IMR-90 (cell line): ENCODE data around the gene PPP1R1C. TPM values are rescaled to one million over a fixed set of nuclear protein-coding genes. Genes with fewer than 3 reads are reported as not detected.
A peak's percentile ranks its signal among the peaks of the same experiment; 100 is the strongest.

ENCODE experiments used
- ATAC-seq: fragments of 200-7000 bp; cut with Tn5 transposase; 2 replicates; pipeline ENCODE4 v1.9.1; 2020; ENCODE audit warnings: low read depth, mild to moderate bottlenecking, moderate library complexity
- BruUV-seq: library from RNA; stranded (reverse); fragments of 400-500 nt; replicated peaks from 2 replicates; lab custom pipeline; 2021; lab: Mats Ljungman, UMichigan
- CTCF ChIA-PET: fragments of 300-600 bp; formaldehyde crosslinking; extraction: SDS; loops from one replicate; lab custom pipeline; 2021; ENCODE audit warnings: antibody characterized with exemption; lab: Yijun Ruan, JAX
- POLR2A ChIA-PET: fragments of 300-600 bp; sonication (Branson Sonifier 250); formaldehyde crosslinking; loops from one replicate; lab custom pipeline; 2022; ENCODE audit warnings: antibody characterized with exemption; ENCODE audit not compliant: unreplicated experiment; lab: Charles Lee
- DNase-seq: peaks from one replicate; pipeline ENCODE4 v3.0.0; 2013
- H2AFZ ChIP-seq: replicated peaks from 2 replicates; pipeline ENCODE3; 2013; ENCODE audit warnings: low read length, mild to moderate bottlenecking; ENCODE audit not compliant: poor library complexity
- H2AK5ac ChIP-seq: 2 replicates; pipeline ENCODE4 v1.6.1; 2013; ENCODE audit warnings: low read depth, low read length, inconsistent platforms
- H2AK9ac ChIP-seq: replicated peaks from 2 replicates; pipeline ENCODE3; 2013; ENCODE audit warnings: mild to moderate bottlenecking, low read depth, low read length, moderate library complexity; ENCODE audit not compliant: poor library complexity
- H2BK120ac ChIP-seq: 2 replicates; pipeline ENCODE4 v1.6.1; 2013; ENCODE audit warnings: low read depth, low read length, inconsistent platforms
- H2BK15ac ChIP-seq: 3 replicates; pipeline ENCODE4 v1.6.1; 2013; ENCODE audit warnings: low read depth, low read length, inconsistent platforms
- H2BK20ac ChIP-seq: 2 replicates; pipeline ENCODE4 v1.6.1; 2013; ENCODE audit warnings: low read depth, mild to moderate bottlenecking, inconsistent platforms, low read length, moderate library complexity
- H2BK5ac ChIP-seq: 2 replicates; pipeline ENCODE4 v1.6.1; 2013; ENCODE audit warnings: mild to moderate bottlenecking, low read depth, low read length, inconsistent platforms; ENCODE audit not compliant: poor library complexity, severe bottlenecking
- H3K14ac ChIP-seq: replicated peaks from 2 replicates; pipeline ENCODE4 v1.6.1; 2013; ENCODE audit warnings: low read depth, low read length, inconsistent platforms
- H3K18ac ChIP-seq: 2 replicates; pipeline ENCODE4 v1.6.1; 2013; ENCODE audit warnings: low read depth, low read length, control low read depth
- H3K23ac ChIP-seq: 2 replicates; pipeline ENCODE4 v1.6.1; 2013; ENCODE audit warnings: low read depth, low read length, inconsistent platforms
- H3K27ac ChIP-seq: 2 replicates; pipeline ENCODE4 v1.5.1; 2013; ENCODE audit warnings: mild to moderate bottlenecking, control low read depth, low read length; ENCODE audit not compliant: insufficient read depth
- H3K27me3 ChIP-seq: 2 replicates; pipeline ENCODE4 v1.6.1; 2013; ENCODE audit warnings: low read length; ENCODE audit not compliant: control insufficient read depth, insufficient read depth
- H3K36me3 ChIP-seq: 2 replicates; pipeline ENCODE4 v1.6.1; 2013; ENCODE audit warnings: low read length, mixed read lengths; ENCODE audit not compliant: control insufficient read depth, insufficient read depth
- H3K4ac ChIP-seq: 2 replicates; pipeline ENCODE4 v1.6.1; 2013; ENCODE audit warnings: low read depth, low read length, inconsistent platforms
- H3K4me1 ChIP-seq: 2 replicates; pipeline ENCODE4 v1.6.1; 2013; ENCODE audit warnings: low read length, mixed read lengths; ENCODE audit not compliant: control insufficient read depth, insufficient read depth
- H3K4me2 ChIP-seq: 2 replicates; pipeline ENCODE4 v1.6.1; 2013; ENCODE audit warnings: low read depth, mild to moderate bottlenecking, control low read depth, low read length, moderate library complexity
- H3K4me3 ChIP-seq: 2 replicates; pipeline ENCODE4 v1.5.1; 2013; ENCODE audit warnings: low read depth, mild to moderate bottlenecking, control low read depth, low read length, moderate library complexity; ENCODE audit not compliant: insufficient read depth
- H3K56ac ChIP-seq: 2 replicates; pipeline ENCODE4 v1.6.1; 2013; ENCODE audit warnings: low read length, inconsistent platforms; ENCODE audit not compliant: insufficient read depth; ENCODE audit errors: extremely low read depth
- H3K79me1 ChIP-seq, 2 experiments: 2 replicates each; pipeline ENCODE4 v1.6.1; 2013; ENCODE audit warnings: low read length in 2 of 2, inconsistent platforms in 1 of 2, low read depth in 1 of 2
- H3K9ac ChIP-seq: 2 replicates; pipeline ENCODE4 v1.6.1; 2013; ENCODE audit warnings: low read depth, low read length, control low read depth
- H3K9me1 ChIP-seq: 2 replicates; pipeline ENCODE4 v1.6.1; 2013; ENCODE audit warnings: low read length, inconsistent platforms; ENCODE audit not compliant: insufficient read depth
- H3K9me3 ChIP-seq: 2 replicates; pipeline ENCODE4 v1.6.1; 2013; ENCODE audit warnings: low read length; ENCODE audit not compliant: control insufficient read depth, insufficient read depth
- H4K20me1 ChIP-seq: 2 replicates; pipeline ENCODE4 v1.6.1; 2013; ENCODE audit warnings: low read length, inconsistent platforms; ENCODE audit not compliant: insufficient read depth
- H4K5ac ChIP-seq: 2 replicates; pipeline ENCODE4 v1.6.1; 2013; ENCODE audit warnings: mild to moderate bottlenecking, low read depth, low read length, control low read depth
- H4K8ac ChIP-seq, 2 experiments: 2 replicates each; pipeline ENCODE4 v1.6.1; 2013; ENCODE audit warnings: low read depth in 2 of 2, low read length in 2 of 2, control low read depth in 1 of 2, inconsistent platforms in 1 of 2
- H4K91ac ChIP-seq: 2 replicates; pipeline ENCODE4 v1.6.1; 2013; ENCODE audit warnings: low read depth, low read length, inconsistent platforms; ENCODE audit not compliant: insufficient read depth
- BHLHE40 ChIP-seq: fragments of 150-350 bp; IDR thresholded peaks from 2 replicates; pipeline ENCODE4 v1.6.1; 2016; ENCODE audit warnings: mild to moderate bottlenecking, low read depth, low read length
- CEBPB ChIP-seq: IDR thresholded peaks from 2 replicates; pipeline ENCODE4 v1.6.1; 2012; ENCODE audit warnings: low read depth, low read length, improper control_type of control experiment
- CHD1 ChIP-seq: IDR thresholded peaks from 2 replicates; pipeline ENCODE4 v1.6.1; 2012; ENCODE audit warnings: low read depth, low read length, improper control_type of control experiment
- CTCF ChIP-seq: conservative IDR thresholded peaks from 2 replicates; pipeline ENCODE4 v1.5.1; 2012; ENCODE audit warnings: mild to moderate bottlenecking, low read depth, low read length, improper control_type of control experiment
- ELK1 ChIP-seq: fragments of 150-350 bp; IDR thresholded peaks from 2 replicates; pipeline ENCODE4 v1.6.1; 2016; ENCODE audit warnings: low read depth, mild to moderate bottlenecking, low read length, moderate library complexity, borderline replicate concordance
- FOS ChIP-seq: fragments of 150-350 bp; IDR thresholded peaks from 2 replicates; pipeline ENCODE4 v1.6.1; 2016; ENCODE audit warnings: low read depth, low read length
- MAFK ChIP-seq: IDR thresholded peaks from 2 replicates; pipeline ENCODE4 v1.6.1; 2012; ENCODE audit warnings: low read depth, low read length, improper control_type of control experiment
- MAZ ChIP-seq: IDR thresholded peaks from 2 replicates; pipeline ENCODE4 v1.6.1; 2012; ENCODE audit warnings: low read depth, mild to moderate bottlenecking, low read length, improper control_type of control experiment, moderate library complexity, borderline replicate concordance
- MXI1 ChIP-seq: IDR thresholded peaks from 2 replicates; pipeline ENCODE4 v1.6.1; 2012; ENCODE audit warnings: low read depth, mild to moderate bottlenecking, low read length, moderate library complexity, borderline replicate concordance
- NFE2L2 ChIP-seq: fragments of 150-350 bp; IDR thresholded peaks from 2 replicates; pipeline ENCODE4 v1.6.1; 2016; ENCODE audit warnings: low read depth, mild to moderate bottlenecking, low read length
- POLR2A ChIP-seq: IDR thresholded peaks from 2 replicates; pipeline ENCODE4 v1.6.1; 2012; ENCODE audit warnings: mild to moderate bottlenecking, low read depth, low read length
- RAD21 ChIP-seq: IDR thresholded peaks from 2 replicates; pipeline ENCODE4 v1.6.1; 2012; ENCODE audit warnings: low read length, improper control_type of control experiment
- RCOR1 ChIP-seq: IDR thresholded peaks from 2 replicates; pipeline ENCODE4 v1.6.1; 2012; ENCODE audit warnings: mild to moderate bottlenecking, low read length, improper control_type of control experiment; ENCODE audit not compliant: insufficient replicate concordance
- RFX5 ChIP-seq: IDR thresholded peaks from 2 replicates; pipeline ENCODE4 v1.8.0; 2012; ENCODE audit warnings: low read depth, mild to moderate bottlenecking, low read length, moderate library complexity
- SMC3 ChIP-seq: fragments of 150-350 bp; IDR thresholded peaks from 2 replicates; pipeline ENCODE4 v1.6.1; 2016; ENCODE audit warnings: low read depth, mild to moderate bottlenecking, antibody characterized with exemption, low read length, moderate library complexity
- USF2 ChIP-seq: fragments of 150-350 bp; IDR thresholded peaks from 2 replicates; pipeline ENCODE4 v1.6.1; 2017; ENCODE audit warnings: mild to moderate bottlenecking, antibody characterized with exemption, low read length, low read depth
- WGBS, 2 experiments: methylation state at CpG; one replicate each; pipeline versions ENCODE4 v1.1.5 to v1.1.7; 2013; ENCODE audit warnings: missing lambda C conversion rate in 2 of 2; ENCODE audit not compliant: insufficient read length in 1 of 2; ENCODE audit errors: extremely low coverage in 2 of 2; 5-methylcytosine and 5-hydroxymethylcytosine counted together
- dilution Hi-C: fragments of 300-500 bp; cut with HindIII; formaldehyde crosslinking; loops from one replicate; pipeline ENCODE4 v1.14.3; 2018; ENCODE audit warnings: low sequenced_read_pairs; ENCODE audit not compliant: unreplicated experiment
- in situ Hi-C: fragments of 300-500 bp; cut with MboI; formaldehyde crosslinking; loops from 3 replicates; pipeline ENCODE4 v1.14.3; 2019; ENCODE audit warnings: low sequenced_read_pairs, inconsistent platforms, mixed read lengths
- intact Hi-C: fragments of 100-400 bp; cut with micrococcal nuclease; formaldehyde crosslinking; loops from 2 replicates; pipeline ENCODE4 v1.10.0; 2022
- polyA plus RNA-seq, 3 experiments: library from polyadenylated mRNA; depleted of rRNA; stranded (reverse); fragments of >200 nt; gene quantifications; 2 replicates each; pipeline ENCODE4 v1.2.3, GENCODE V29; 2012; ENCODE audit warnings: low replicate concordance in 1 of 3
- total RNA-seq: library from RNA; depleted of rRNA; stranded (reverse); fragments of >200 nt; gene quantifications from 2 replicates; pipeline ENCODE4 v1.2.3, GENCODE V29; 2012

The PPP1R1C gene
- total and polyA plus RNA-seq, 2 of the 4 experiments (the other 2 are of a cell fraction): 0.10 to 0.36 TPM

GRCh38 chr2:182069908-182070307, 84.3 kb downstream of the PPP1R1C start:
- Histone ChIP-seq H3K14ac (no peak overlapping the region), H3K23ac (no peak overlapping the region), H3K4me3 (no peak overlapping the region), H3K79me1 (no peaks in the 10 kb centered on the region), H3K9me3 (no peaks in the 10 kb centered on the region), H3K4me1 (peaks cover 8% of the 10 kb centered on the region), H4K8ac (no peak overlapping the region; a peak in 1 of 4 replicates), H3K27ac (no peak overlapping the region), H3K4ac (peak overlapping the region; percentile 22), H2BK5ac (no peak overlapping the region), H3K9me1 (peaks cover 5% of the 10 kb centered on the region), H4K91ac (peak overlapping the region; percentile 24), H3K9ac (no peak overlapping the region), H4K20me1 (no peaks in the 10 kb centered on the region), H3K4me2 (no peak overlapping the region), H2BK120ac (peak overlapping the region; percentile 16), H2AK9ac (no peak overlapping the region), H2AFZ (no peak overlapping the region), H3K56ac (no peak overlapping the region), H3K18ac (peak overlapping the region; percentile 65; the same call in 1 of the 2 replicates), H3K36me3 (no peaks in the 10 kb centered on the region), H2BK15ac (peak overlapping the region; percentile 76; the same call in 1 of the 3 replicates), H2AK5ac (peak overlapping the region; percentile 78), H3K27me3 (no peaks in the 10 kb centered on the region), H4K5ac (no peak overlapping the region), H2BK20ac (peak overlapping the region; percentile 51; the same call in 1 of the 2 replicates)
- no peak for ATAC-seq
- ChIA-PET CTCF (no interaction called here), POLR2A (no interaction called here)
- no peak for DNase-seq
- dilution Hi-C loops: no loop called here
- intact Hi-C loops: no loop called here
- BruUV-seq: no TSS peak
- TF ChIP-seq BHLHE40 (no peak), MXI1 (no peak), RCOR1 (no peak), NFE2L2 (no peak), CEBPB (no peak), CTCF (no peak), ELK1 (no peak), USF2 (no peak), RFX5 (no peak), CHD1 (no peak), POLR2A (no peak), SMC3 (no peak), FOS (no peak), RAD21 (no peak), MAFK (no peak), MAZ (no peak)
- no CpG with 5 or more reads among the region's 2 CpGs for WGBS, 2 experiments
- in situ Hi-C loops: loop anchor here (10.0 kb wide), 1 partner anchor 165 kb away; no protein-coding TSS in a partner anchor
